Ammon's horn (tissue), 1 donor: ENCODE measurements around the gene GORASP1.

Experiments
- DNase-seq: peaks from one replicate; pipeline ENCODE4 v3.0.0-alpha.2; 2016; ENCODE audit warnings: low spot score

Gene GORASP1

GRCh38 chr3:39102504-39103323, 4.7 kb downstream of the GORASP1 start:
- DNase-seq: no peak

GRCh38 chr3:39101022-39101689, 6.3 kb downstream of the GORASP1 start:
- DNase-seq: no peak

- no peak for DNase-seq
Observed at GRCh38 chr3:39100500-39100886, 6.9 kb downstream of the GORASP1 start.

- DNase-seq: no peak
Observed at GRCh38 chr3:39099738-39100499, 7.5 kb downstream of the GORASP1 start.

- no peak for DNase-seq
Observed at GRCh38 chr3:39099242-39099641, 8.2 kb downstream of the GORASP1 start.

GRCh38 chr3:39098473-39099000, 8.9 kb downstream of the GORASP1 start:
- no peak for DNase-seq

GRCh38 chr3:39097716-39098472, 9.5 kb downstream of the GORASP1 start:
- no peak for DNase-seq

GRCh38 chr3:39096775-39097174, 10.7 kb downstream of the GORASP1 start:
- peak; percentile 80 for DNase-seq

GRCh38 chr3:39095778-39096177, 11.6 kb downstream of the GORASP1 start:
- DNase-seq: no peak

- no peak for DNase-seq
Observed at GRCh38 chr3:39094851-39095677, 12.4 kb downstream of the GORASP1 start.

GRCh38 chr3:39090922-39091321, 16.5 kb downstream of the GORASP1 start:
- no peak for DNase-seq

GRCh38 chr3:39088889-39089288, 18.5 kb downstream of the GORASP1 start:
- no peak for DNase-seq

- DNase-seq: no peak
Observed at GRCh38 chr3:39088456-39088855, 19.0 kb downstream of the GORASP1 start.

- DNase-seq: no peak
Observed at GRCh38 chr3:39086144-39086543, 21.3 kb downstream of the GORASP1 start.

GRCh38 chr3:39082666-39083313, 24.6 kb downstream of the GORASP1 start:
- DNase-seq: no peak

GRCh38 chr3:39080026-39080425, 27.4 kb downstream of the GORASP1 start:
- no peak for DNase-seq

- no peak for DNase-seq
Observed at GRCh38 chr3:39079530-39079929, 27.9 kb downstream of the GORASP1 start.

GRCh38 chr3:39075910-39076309, 31.5 kb downstream of the GORASP1 start:
- DNase-seq: no peak

GRCh38 chr3:39068556-39068955, 38.9 kb downstream of the GORASP1 start:
- DNase-seq: no peak

GRCh38 chr3:39067286-39067685, 40.1 kb downstream of the GORASP1 start:
- no peak for DNase-seq
